Measurements from ENCODE around the gene TBC1D14. TPM values are rescaled to one million over a fixed set of nuclear protein-coding genes. Genes with fewer than 3 reads are reported as not detected.
A peak's percentile ranks its signal among the peaks of the same experiment; 100 is the strongest.

The TBC1D14 gene
- total and polyA plus RNA-seq, 2 experiments from 2014 or later = 33.6 to 50.8 TPM

- Histone ChIP-seq H3K36me3 (replicated peaks; ENCODE audit: insufficient read depth, low read depth) (no peaks in the 10 kb centered on the region), H4K20me1 (ENCODE audit: insufficient read depth, poor library complexity, severe bottlenecking) (peaks cover 6% of the 10 kb centered on the region), H3K4me3 (no peak overlapping the region), H3K27ac (peak overlapping the region; percentile 97), H2AFZ (no peak overlapping the region), H3K79me2 (peaks cover 85% of the 10 kb centered on the region), H3K9me2 (replicated peaks; ENCODE audit: insufficient read depth) (no peaks in the 10 kb centered on the region), H3K27me3 (no peaks in the 10 kb centered on the region), H3K9me3 (ENCODE audit: low read depth) (no peaks in the 10 kb centered on the region), H3K4me1 (ENCODE audit: insufficient read depth) (peaks cover 53% of the 10 kb centered on the region), H3K4me2 (peak overlapping the region; percentile 55)
- TF ChIP-seq EZH2phosphoT487 (IDR thresholded peaks at IDR 0.05; ENCODE audit: low read depth, severe bottlenecking, unreplicated experiment) (no peak), EZH2 (IDR thresholded peaks at IDR 0.05; ENCODE audit: borderline replicate concordance) (no peak), CTCF (IDR thresholded peaks at IDR 0.05; ENCODE audit: poor library complexity) (no peak)
- 79% methylated on average over 12 of the region's 12 CpGs for WGBS (ENCODE audit: low lambda C conversion rate, missing lambda C conversion rate)
- DNase-seq (ENCODE audit: low spot score) = no peak
These were observed 6.5 kb downstream of the TBC1D14 start for GRCh38 chr4:6916069-6916586.

GRCh38 chr4:6916587-6917460 is 7.2 kb downstream of the TBC1D14 start:
- no peak overlapping the region for H2AFZ ChIP-seq
- H3K4me3 ChIP-seq = no peak overlapping the region
- H4K20me1 ChIP-seq (ENCODE audit: insufficient read depth, poor library complexity, severe bottlenecking) = peaks cover 6% of the 10 kb centered on the region
- peaks cover 46% of the 10 kb centered on the region for H3K4me1 ChIP-seq (ENCODE audit: insufficient read depth)
- H3K36me3 ChIP-seq (replicated peaks; ENCODE audit: insufficient read depth, low read depth) = no peaks in the 10 kb centered on the region
- TF ChIP-seq CTCF (IDR thresholded peaks at IDR 0.05; ENCODE audit: poor library complexity) = no peak
- TF ChIP-seq EZH2phosphoT487 (IDR thresholded peaks at IDR 0.05; ENCODE audit: low read depth, severe bottlenecking, unreplicated experiment) = no peak
- TF ChIP-seq EZH2 (IDR thresholded peaks at IDR 0.05; ENCODE audit: borderline replicate concordance) = no peak
- no peaks in the 10 kb centered on the region for H3K9me3 ChIP-seq (ENCODE audit: low read depth)
- peak overlapping the region; percentile 68 for H3K4me2 ChIP-seq
- DNase-seq (ENCODE audit: low spot score) = peak; percentile 79
- 52% methylated on average over 15 of the region's 15 CpGs for WGBS (ENCODE audit: low lambda C conversion rate, missing lambda C conversion rate)
- H3K9me2 ChIP-seq (replicated peaks; ENCODE audit: insufficient read depth) = no peaks in the 10 kb centered on the region
- peaks cover 84% of the 10 kb centered on the region for H3K79me2 ChIP-seq
- H3K27me3 ChIP-seq = no peaks in the 10 kb centered on the region
- H3K27ac ChIP-seq = peak overlapping the region; percentile 97

- DNase-seq (ENCODE audit: low spot score) = peak; percentile 92
- Histone ChIP-seq H3K9me2 (replicated peaks; ENCODE audit: insufficient read depth) (no peaks in the 10 kb centered on the region), H3K27me3 (no peaks in the 10 kb centered on the region), H3K4me1 (ENCODE audit: insufficient read depth) (peaks cover 39% of the 10 kb centered on the region), H3K4me2 (peak overlapping the region; percentile 68), H4K20me1 (ENCODE audit: insufficient read depth, poor library complexity, severe bottlenecking) (peaks cover 6% of the 10 kb centered on the region), H3K27ac (peak overlapping the region; percentile 97), H3K36me3 (replicated peaks; ENCODE audit: insufficient read depth, low read depth) (no peaks in the 10 kb centered on the region), H3K4me3 (no peak overlapping the region), H2AFZ (no peak overlapping the region), H3K9me3 (ENCODE audit: low read depth) (no peaks in the 10 kb centered on the region), H3K79me2 (peaks cover 84% of the 10 kb centered on the region)
- TF ChIP-seq CTCF (IDR thresholded peaks at IDR 0.05; ENCODE audit: poor library complexity) (peak; percentile 44), EZH2phosphoT487 (IDR thresholded peaks at IDR 0.05; ENCODE audit: low read depth, severe bottlenecking, unreplicated experiment) (no peak)
- 25% methylated on average over 16 of the region's 18 CpGs for WGBS (ENCODE audit: low lambda C conversion rate, missing lambda C conversion rate)
These were observed 8.0 kb downstream of the TBC1D14 start for GRCh38 chr4:6917461-6918271.
